GM21529 (cell line): ENCODE results near the gene CCDC40.
"Not testable (repeated sequence)": the region's sequence is repeated elsewhere in the genome, so short reads cannot be mapped to it uniquely, and the experiment has no call there.

Experiments used
- ATAC-seq: cut with Tn5 transposase; IDR thresholded peaks from one replicate; pipeline ENCODE4 v1.9.1; 2021; ENCODE audit not compliant: unreplicated experiment

The CCDC40 gene

DNA sequence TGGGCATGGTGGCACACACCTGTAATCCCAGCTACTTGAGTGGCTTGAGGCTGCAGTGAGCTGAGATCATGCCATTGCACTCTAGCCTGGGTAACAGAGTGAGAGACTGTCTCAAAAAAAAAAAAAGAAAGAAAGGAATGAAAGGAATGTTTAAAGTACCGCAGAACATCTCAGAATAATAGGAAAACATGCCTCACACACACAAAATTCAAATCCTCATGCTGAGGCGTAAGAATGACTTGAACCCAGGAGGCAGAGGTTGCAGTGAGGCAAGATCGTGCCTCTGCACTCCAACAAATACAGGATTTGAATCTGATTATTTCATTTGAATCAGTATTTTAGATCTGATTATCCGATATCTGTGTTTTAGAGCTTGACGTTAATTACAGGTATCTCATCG is 43.6 kb downstream of the CCDC40 start:
- ATAC-seq = no peak

DNA sequence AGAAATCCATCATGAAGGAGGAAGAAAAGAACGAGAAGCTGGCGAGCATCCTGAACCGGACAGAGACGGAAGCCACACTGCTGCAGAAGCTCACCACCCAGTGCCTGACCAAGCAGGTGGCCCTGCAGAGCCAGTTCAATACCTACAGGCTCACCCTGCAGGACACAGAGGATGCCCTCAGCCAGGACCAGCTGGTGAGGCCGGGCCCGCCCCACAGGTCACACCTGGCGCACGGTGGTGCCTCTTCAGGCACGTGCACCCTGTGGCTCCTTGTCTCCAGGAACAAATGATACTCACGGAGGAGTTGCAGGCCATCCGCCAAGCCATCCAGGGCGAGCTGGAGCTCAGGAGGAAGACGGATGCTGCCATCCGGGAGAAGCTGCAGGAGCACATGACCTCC is 45.2 kb downstream of the CCDC40 start:
- no peak for ATAC-seq

DNA sequence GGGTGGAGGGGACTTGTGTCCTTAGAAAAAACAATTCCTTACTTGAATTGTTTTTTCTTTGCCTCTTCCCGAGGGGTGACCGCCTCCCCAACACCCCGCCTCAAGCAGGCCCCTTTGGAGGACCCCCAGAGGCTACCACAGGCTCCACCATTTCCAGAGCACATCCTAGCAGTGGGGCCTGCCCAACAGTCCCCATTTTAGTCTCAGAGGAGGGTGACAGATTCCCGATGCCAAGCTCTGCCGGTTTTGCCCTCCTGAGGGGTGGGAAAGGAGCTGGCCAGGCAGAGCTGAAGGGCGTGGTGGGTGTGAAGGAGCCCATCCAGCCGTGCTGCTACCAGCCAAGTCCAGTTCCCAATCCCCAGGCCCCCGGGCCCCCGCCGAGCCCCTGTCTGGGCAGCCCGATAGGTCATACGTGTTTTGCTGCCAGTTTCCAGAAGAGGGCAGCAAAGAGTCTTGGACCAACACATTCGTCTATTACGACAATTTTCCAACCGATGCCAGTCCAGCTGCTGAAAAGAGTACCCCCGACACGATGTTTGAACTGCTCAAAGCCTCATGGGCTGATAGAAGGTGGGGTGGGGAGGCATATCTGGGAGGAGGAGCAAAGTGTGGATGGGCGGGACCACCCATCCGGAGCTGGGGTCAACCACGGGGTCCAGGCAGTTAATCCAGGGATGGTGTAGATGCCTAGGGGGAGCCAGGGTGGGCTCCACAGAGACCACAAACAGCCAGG is 46.1 kb downstream of the CCDC40 start:
- ATAC-seq = no peak

DNA sequence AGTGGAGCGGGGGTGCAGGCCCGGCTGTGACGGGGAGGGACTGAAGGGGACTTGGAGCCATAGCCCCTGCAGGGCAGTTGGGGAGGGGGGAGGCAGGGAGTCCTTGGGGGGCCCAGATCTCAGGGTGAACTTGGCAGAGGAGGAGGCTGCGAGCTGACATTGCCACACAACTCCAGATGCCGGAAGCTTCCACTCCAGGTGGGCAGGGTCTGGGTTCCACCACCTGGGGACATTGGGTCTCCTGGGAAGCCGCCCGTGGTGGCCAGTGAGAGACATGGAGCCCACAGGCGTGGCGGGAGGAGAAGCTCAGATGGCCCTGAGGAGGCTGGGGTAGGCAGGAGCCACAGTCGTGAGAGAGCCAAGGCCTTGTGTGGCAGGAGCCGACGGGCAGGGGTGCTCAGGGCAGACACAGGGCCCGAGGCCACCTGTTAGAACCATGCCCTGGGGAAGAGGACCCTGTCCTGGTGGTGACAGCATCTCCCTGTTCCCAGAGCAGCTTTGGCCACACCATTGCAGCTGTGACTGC is 46.8 kb downstream of the CCDC40 start:
- no peak for ATAC-seq

DNA sequence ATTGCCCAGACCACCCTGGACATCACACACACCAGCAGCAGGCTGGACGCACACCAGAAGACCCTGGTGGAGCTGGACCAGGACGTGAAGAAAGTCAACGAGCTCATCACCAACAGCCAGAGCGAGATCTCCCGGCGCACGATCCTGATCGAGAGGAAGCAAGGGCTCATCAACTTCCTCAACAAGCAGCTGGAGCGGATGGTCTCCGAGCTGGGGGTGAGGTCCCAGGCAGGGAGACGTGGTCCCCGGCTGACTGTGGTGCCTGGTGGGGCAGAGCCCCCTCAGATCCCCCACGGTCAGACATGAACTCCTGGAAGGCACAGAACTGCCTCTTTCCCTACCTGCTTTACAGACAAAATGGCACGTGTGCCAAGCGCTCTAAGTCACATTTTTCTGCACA is 48.3 kb downstream of the CCDC40 start:
- no peak for ATAC-seq

DNA sequence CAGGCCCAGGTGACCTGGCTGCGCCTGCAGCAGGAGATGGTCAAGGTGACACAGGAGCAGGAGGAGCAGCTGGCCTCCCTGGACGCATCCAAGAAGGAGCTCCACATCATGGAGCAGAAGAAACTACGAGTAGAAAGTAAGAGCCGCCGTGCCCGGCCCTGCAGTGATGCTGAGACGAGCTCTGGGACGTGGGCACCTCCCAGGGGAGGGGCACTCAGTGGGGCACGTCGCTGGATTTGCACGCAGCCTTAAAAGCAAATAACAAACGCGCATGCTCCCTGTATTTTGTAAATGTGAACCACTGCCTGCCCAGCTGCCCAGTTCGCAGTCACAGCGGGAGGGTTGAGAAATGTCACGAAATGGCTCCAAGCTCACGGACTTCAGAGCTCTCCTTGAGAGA is 49.6 kb downstream of the CCDC40 start:
- ATAC-seq = no peak

DNA sequence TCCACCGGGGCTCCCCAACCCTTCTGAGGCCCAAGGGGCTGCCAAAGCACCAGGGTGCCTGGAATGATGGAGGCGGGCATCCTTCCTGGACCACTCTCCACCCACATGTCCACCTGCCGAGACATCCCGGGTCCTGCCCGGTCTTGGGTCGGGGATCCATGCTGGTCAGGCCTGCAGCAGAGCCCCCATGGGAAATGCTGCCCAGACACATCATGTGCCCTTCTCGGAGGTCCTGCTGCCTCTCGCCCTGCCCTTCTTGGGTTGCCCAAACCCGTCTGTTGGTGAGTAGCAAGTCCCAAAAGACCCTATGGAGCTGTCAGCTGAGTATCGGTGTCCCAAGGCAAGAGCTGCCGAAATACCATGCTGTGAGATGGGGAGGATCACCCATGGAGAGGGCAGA is 50.2 kb downstream of the CCDC40 start:
- ATAC-seq = no peak

DNA sequence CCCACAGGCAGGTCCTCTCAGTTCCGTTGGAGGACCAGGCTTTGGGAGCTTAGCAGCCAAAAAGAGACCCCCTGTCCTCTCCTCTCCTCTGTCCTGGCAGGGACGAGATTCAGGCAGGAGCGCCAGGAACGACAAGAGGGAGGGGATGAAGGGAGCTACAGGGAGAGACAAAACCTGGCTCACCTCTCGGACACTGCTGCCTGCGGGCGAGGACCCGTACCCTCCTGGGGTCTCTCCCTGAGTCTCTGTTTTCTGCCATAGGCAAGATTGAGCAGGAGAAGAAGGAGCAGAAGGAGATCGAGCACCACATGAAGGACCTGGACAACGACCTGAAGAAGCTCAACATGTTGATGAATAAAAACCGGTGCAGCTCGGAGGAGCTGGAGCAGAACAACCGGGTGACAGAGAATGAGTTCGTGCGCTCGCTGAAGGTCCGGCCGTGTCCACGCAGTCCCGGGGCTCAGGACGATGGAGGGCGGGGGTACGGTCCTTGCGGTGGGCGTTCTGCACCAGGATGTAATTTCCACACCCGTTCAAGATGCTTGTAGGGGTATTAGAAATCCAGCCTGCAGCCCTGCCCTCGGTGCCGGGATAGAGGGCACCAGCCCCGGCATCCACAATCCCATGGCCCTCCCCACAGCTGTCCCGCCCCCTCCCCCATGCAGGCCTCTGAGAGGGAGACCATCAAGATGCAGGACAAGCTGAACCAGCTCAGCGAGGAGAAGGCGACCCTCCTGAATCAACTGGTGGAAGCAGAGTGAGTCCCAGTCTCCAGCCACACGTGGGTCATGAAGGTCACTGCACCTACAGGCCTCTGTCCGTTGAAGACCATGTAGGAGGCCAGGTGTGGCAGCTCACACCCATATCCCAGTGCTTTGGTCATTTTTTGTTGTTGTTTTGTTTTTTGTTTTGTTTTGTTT is 51.2 kb downstream of the CCDC40 start:
- ATAC-seq = no peak

DNA sequence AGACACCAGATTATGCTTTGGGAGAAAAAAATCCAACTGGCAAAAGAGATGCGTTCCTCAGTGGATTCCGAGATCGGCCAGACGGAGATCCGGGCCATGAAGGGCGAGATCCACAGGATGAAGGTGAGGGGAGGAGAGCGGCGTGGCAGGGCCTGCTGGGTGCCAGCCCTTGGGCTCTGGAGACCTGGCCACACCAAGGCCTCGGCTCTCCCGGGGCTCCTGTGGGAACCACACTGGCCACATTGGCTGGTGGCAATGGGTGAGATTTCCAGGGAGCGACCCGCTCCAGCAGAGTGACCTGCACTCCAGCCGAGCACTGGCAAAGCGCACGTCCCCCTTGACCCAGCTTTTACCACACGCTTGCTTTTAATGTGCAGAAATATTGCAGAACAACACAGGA is 53.3 kb downstream of the CCDC40 start:
- no peak for ATAC-seq

DNA sequence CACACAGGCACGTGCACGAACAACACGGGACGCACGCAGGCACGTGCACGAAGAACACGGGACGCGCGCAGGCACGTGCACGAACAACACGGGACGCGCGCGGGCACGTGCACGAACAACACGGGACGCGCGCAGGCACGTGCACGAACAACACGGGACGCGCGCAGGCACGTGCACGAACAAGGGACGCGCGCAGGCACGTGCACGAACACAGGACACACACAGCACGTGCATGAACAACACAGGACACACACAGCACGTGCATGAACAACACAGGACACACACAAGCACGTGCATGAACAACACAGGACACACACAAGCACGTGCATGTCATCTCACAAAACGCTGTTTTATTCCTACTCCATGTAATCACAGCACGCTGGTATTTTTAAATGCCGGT is 53.7 kb downstream of the CCDC40 start:
- ATAC-seq = not testable (repeated sequence)

DNA sequence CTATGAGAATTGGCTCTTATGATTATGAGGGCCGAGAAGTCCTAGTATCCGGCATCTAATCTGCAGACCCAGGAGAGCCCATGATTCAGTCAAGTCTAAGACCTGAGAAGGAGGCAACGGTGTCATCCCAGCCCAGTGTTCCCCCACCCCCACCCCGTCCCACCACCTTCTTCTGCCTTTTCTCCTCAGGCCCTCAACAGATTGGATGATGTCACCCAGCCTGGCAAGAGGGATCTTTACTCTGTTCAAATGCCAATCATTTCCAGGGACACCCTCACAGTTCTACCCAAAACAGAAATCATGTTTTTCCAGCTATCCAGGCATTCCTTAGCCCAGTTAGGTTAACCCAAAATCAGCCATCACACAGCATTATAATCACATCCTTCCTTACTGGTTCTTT is 54.9 kb downstream of the CCDC40 start:
- no peak for ATAC-seq

DNA sequence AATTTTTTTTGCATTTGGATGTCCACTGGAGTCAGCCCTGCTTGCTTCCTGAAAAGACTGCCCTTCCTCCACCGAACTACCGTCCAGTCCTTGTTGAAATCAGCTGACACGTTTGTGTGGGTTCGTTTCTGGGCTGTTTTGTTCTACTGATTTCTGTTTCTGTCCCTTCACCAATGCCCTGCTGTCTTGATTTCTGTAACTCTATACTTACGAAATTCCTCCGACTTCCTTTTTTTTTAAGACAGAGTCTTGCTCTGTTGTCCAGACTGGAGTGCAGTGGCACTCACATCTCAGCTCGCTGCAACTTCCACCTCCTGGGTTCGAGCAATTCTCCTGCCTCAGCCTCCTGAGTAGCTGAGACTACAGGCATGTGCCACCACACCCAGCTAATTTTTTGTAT is 56.5 kb downstream of the CCDC40 start:
- ATAC-seq = no peak

DNA sequence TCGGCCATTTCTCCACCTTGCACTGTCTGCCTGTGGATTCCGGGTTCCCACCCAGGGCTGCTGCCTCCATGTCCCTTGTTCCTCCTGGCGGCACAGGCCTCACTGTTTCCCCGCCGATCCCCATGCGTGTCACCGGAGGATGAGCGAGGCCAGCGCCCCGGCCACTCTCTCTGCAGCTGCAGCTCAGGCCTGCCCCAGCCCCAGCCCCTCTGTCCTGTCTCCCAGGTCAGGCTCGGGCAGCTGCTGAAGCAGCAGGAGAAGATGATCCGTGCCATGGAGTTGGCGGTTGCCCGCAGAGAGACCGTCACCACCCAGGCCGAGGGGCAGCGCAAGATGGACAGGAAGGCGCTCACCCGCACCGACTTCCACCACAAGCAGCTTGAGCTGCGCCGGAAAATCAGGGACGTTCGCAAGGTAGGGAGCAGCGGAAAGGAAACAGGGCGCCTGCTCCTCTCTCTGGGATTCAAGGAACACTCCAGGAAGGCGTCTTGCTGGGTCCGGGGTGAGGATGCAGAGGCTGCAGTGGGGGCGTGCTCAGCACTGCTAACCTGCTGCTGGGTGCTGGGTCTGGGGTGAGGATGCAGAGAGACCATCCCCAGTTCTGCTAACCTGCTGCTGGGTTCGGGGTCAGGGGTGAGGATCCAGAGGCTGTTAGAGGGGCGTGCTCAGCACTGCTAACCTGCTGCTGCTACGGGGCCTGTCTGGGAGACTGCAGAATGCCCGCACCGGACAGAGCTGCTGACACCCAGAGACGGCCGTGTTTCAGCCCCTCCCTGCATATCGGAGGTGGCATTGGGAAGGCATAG is 58.8 kb downstream of the CCDC40 start:
- no peak for ATAC-seq

DNA sequence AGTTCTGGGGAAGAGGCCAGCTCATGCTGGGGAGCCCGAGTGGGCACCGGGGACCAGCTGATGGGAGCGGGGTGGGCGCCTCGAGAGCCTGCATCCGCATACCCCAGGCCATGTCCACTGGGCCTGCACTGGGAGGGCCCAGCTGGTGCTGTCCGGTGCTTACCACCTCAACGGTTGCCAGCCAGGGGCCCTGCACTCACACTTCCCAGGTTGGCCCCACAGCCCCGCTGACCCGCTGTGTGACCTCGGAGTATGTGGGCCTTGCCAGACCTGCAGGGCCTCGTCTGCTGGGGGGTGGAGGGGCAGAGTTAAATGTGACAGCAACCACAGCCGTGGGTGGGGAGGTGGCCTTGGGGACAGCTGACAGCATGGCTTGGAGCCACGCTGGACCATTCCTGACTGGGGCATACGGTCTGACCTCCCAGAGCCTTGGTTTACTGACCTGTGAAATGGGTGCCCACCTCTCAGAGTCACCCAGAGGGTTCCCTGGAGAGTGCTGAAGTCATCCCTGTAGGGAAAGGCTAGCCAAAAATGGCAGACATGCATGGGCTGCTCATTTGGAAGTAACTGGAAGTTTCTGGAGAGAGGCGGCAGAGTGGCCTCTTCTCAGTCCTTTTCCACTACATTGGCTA is 59.5 kb downstream of the CCDC40 start:
- ATAC-seq = no peak

DNA sequence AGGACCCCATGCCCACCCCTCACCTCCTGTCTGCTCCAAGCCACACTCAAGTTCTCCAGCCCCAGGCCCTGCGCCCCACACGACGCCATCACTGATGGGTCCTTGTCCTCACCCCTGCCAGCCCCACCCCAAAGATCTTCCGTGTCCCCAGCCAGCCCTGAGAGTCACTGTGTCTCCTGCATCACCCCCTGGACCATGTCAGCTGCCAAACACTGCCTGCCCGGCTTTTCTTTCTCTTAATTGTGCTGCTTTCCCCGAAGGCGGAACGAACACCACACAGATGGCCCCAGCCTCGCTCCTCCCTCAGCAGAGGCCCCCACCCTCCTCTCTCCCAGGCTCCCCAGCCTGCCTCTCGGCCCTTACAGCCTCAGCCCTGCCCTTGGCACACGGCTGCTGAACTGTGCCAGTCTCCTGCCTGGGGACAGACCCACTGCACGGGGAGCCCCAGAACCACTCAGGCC is 60.1 kb downstream of the CCDC40 start:
- no peak for ATAC-seq

DNA sequence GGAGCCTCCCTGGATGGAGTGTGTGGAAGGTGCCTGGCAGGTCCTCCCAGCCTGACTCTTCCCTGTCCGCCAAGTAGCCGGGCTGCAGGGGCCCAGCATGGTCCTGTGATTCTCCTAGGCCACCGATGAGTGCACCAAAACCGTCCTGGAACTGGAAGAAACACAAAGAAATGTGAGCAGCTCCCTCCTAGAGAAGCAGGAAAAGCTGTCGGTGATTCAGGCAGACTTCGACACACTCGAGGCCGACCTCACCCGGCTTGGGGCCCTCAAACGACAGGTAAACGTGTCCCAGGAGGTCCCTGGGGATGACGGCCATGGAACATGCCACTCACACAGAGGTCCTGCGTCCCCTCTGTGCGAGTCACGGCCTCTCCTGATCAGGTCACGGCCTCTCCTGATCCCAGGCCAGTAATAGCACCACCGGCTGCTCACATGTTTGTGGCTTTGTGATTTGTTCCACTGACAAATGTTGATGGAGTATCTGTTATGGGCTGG is 60.7 kb downstream of the CCDC40 start:
- no peak for ATAC-seq

DNA sequence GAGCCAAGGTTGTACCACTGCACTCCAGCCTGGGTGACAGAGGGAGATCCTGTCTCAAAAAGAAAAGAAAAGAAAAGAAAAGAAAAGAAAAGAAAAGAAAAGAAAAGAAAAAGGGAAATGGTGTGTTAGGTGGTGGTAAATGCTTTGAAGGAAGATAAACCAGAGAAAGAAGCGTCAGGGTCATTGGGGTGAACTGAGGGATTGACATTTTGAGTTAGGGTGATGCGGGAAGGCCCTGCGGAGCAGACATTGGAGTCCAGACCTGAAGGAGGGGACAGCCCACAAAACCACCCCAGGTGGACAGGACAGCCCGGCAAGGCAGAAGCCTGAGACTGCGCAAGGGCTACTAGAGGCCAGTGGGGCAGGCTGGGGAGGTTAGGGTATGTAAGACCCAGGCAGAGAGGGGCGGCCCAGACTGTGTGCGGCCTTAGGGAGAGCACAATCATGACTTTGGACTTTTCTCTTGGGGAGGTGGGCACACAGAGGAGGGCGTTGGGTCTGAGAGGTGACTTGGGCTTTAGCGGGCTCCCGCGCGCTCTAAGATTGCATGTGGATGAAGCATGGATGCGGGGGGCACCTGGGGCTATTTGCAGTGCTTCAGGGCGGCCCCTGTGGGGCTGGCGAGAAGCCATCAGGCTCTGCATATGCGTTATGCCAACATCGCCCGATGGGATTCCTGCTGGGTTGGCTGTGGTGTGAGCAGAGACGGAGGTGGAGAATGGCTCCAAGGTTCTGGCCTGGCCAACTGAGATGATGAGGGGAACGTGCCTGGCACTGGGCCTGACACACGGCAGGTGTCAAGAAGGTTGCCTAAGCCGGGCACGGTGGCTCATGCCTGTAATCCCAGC is 61.6 kb downstream of the CCDC40 start:
- no peak for ATAC-seq

DNA sequence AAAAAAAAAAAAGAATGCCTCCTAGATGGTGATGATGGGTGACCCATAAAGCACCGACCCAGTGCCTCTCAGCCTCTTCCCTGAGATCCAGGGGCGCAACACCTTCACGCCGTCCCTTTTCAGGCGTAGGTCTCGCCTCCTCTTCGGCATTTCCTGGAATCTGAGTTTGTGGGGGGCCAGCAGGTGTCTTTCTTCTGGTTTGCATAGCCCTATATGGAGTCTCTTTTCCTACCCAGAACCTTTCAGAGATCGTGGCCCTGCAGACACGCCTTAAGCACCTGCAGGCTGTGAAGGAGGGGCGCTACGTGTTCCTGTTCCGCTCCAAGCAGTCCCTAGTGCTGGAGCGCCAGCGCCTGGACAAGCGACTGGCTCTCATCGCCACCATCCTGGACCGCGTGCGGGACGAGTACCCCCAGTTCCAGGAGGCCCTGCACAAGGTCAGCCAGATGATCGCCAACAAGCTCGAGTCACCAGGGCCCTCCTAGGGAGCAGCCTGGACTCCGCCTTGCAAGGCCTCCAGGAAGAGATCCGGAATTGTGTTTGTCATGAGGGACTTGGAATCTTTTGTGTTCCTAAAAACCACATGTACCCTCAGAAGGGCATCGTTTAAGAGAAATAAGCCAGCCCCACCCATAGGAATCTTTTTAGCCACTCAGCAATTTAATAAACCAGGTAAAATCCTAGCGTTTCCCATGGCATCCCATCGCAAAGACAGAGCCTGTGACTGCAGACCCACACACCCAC is 63.0 kb downstream of the CCDC40 start:
- ATAC-seq = no peak

DNA sequence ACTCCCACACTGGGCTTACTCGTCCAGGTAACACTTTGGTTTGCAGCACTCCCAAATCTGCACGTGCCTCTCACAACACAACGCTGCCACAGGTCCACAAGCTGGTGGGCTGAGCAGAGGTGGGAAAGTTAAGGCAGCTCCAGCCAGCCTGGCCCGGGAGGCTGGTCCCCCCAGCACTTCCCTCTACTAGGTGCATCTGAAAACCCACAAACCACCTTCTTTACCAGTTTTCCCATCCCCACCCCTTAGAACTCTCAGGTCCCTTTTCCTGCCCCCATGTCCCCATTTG is 63.5 kb downstream of the CCDC40 start:
- ATAC-seq = no peak
